ENCODE data around the gene CADPS. TPM values are rescaled to one million over a fixed set of nuclear protein-coding genes. Genes with fewer than 3 reads are reported as not detected.

Gene CADPS
- total RNA-seq, 4 donors from 2014 or later: 0.09 to 4.4 (median 1.6) TPM; not detected in 1

DNA sequence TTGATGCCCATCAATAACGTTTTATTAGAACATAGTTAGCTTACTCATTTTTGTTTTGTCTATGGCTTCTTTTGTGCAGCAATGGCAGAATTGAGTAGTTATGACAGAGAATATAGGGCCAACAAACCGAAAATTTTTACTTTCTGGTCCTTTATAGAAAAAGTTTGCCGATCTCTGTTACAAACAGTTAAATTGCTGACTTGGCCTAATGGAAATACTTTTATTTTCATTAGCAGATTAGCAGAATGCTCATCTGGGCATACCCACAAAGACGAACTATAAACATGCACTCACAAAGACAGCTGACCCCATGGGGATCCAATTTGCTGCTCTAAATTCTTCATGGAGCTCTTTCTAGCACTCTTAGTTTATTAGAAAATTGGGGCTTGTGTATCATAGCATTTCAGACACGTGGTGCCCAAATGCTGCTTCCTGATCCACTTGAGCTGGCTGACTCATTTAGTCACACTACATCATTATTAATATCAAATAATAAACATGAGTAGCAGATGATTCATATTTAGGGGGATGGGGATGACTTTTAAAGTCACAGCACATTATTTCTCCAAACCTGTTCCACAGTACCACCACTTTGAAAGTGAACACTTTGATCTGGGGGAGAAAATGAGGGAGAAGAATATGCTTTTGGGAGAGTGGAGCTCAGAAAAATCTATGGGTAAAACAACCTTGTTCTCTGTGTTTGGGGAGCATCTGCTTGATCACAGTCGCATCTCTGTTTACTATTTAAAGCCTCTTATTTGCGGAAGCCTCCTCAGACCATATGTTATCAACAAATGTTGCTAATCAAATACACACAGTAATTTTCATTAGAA lies 273.8 kb downstream of the CADPS start:
- ATAC-seq (ENCODE audit: low FRiP score): no peak
- no peak for DNase-seq (ENCODE audit: low spot score)
- TF ChIP-seq, protein P1, sequence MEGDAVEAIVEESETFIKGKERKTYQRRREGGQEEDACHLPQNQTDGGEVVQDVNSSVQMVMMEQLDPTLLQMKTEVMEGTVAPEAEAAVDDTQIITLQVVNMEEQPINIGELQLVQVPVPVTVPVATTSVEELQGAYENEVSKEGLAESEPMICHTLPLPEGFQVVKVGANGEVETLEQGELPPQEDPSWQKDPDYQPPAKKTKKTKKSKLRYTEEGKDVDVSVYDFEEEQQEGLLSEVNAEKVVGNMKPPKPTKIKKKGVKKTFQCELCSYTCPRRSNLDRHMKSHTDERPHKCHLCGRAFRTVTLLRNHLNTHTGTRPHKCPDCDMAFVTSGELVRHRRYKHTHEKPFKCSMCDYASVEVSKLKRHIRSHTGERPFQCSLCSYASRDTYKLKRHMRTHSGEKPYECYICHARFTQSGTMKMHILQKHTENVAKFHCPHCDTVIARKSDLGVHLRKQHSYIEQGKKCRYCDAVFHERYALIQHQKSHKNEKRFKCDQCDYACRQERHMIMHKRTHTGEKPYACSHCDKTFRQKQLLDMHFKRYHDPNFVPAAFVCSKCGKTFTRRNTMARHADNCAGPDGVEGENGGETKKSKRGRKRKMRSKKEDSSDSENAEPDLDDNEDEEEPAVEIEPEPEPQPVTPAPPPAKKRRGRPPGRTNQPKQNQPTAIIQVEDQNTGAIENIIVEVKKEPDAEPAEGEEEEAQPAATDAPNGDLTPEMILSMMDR (IDR thresholded peaks at IDR 0.05): no peak

DNA sequence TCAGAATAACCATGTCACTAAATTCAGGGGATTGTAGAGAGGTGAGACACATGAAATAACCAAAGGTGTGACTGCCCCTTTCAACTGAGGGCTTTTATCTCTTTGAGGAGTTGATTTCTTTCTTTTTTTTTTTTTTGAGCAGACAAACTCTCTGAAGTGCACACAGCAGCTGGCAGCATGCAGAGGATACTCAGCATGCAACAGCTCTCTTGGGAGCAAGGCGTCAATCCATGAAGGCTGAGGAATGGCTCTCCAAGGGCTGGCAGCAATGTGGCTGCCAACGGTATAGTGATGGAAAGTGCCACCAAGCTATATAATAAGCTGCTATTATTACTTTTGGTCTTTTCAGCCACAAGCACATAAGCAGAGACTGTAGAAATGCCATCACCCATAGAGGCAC lies 275.2 kb downstream of the CADPS start:
- ATAC-seq (ENCODE audit: low FRiP score) (no peak), DNase-seq (ENCODE audit: low spot score) (no peak)
- TF ChIP-seq, protein P1 (IDR thresholded peaks at IDR 0.05): no peak

DNA sequence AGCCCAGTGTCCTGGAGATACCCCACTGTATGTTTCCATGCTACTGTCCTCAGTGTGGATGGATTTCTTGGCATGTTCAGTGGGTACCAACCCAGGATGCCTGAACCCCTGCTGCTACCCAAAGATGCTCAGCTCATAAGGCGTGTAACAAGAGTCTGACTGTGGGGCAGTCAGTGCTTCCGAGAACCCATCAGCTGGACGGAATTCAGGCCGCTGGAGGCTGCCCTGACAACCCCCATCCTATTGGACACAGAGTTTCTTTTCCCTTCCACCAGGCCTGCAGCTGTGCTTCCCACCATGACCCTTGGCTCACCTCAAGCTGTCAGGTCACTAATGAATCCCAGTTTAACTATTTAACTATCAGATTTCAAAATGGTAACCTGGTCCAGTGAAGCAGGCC lies 277.7 kb downstream of the CADPS start:
- TF ChIP-seq, protein P1 (IDR thresholded peaks at IDR 0.05): no peak
- DNase-seq (ENCODE audit: low spot score): no peak
- ATAC-seq (ENCODE audit: low FRiP score): no peak

DNA sequence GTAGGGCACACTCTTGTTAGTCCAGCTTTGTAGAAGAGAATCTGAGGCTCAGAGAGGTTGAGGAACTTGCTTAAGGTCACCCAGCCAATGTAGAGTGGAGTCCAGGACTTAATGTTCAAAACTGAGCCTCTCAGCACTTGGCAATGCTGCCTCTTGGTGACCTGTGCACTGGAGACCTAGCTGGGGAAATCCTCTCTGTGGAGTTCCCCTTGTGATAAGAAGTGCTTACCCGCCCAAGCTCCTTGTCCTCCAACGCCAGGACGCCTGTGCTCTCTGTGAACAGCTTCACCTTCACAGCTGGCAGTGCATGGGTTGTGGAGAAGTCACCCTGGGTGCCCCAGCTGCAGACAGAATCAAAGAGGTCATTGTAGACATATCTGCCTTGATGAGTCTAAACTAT lies 282.8 kb downstream of the CADPS start:
- ATAC-seq (ENCODE audit: low FRiP score) (no peak), DNase-seq (ENCODE audit: low spot score) (no peak)
- TF ChIP-seq, protein P1 (IDR thresholded peaks at IDR 0.05): no peak

DNA sequence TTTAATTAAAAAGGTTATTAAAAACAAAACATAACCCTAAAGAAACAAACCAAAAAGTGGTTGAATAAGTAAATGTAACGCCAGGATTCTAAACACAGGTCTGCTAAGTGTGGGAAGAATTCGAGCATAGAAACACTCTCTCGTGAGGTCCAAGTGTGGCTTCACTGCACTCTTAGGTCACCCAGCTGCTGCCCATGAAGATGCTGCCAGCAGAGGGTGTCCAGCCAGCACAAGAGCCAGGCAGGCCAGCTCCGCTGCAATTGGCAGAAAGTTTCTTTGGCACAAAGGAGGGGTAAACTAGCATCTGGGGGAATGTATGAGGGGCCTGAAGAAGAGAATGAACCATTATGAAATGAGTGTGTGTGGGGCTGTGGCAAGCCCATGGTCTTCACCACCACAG lies 286.1 kb downstream of the CADPS start:
- TF ChIP-seq, protein P1 (IDR thresholded peaks at IDR 0.05): no peak
- no peak for DNase-seq (ENCODE audit: low spot score)
- no peak for ATAC-seq (ENCODE audit: low FRiP score)

DNA sequence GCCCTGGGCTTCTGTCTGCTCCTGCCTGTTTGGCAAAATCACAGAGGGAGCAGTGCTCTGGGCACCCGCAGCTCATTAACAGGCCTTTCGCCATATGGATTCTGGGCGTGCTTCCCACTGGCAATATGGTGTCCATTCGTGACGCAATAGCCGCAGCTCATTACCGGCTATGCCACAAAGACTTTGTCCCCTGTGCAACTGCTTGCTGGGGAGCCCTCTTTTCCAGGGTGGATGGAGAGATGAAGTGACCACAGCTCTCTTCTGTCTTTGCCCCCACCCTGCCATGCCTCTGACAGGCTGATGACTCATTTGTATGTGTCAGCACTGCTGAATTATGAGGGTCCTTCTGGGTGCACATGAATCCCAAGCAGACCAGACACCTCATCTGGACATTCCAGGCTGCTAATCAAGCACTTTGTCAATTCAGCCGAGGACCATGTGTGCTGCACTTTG lies 287.6 kb downstream of the CADPS start:
- DNase-seq (ENCODE audit: low spot score) (no peak), ATAC-seq (ENCODE audit: low FRiP score) (no peak)
- TF ChIP-seq, protein P1 (IDR thresholded peaks at IDR 0.05): no peak

DNA sequence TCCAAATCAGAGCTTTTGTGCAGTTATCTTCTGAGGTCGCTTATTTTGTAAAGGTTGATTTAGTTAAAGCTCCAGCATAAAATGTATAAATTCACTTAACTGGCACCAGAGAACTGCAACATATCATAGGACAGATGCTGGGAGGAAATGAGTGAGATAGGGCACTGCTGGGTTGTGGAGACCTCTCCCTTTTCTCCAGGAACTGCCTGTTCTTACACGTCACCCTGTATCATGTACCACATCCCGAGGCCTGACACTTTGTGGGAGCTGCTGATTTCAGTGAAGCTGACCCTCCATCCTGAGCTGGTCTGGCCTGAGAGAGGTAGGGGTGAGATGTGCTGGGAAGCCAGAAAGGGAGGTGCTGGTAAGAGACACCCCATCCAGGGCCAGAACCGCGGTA lies 288.0 kb downstream of the CADPS start:
- no peak for DNase-seq (ENCODE audit: low spot score)
- ATAC-seq (ENCODE audit: low FRiP score): no peak
- TF ChIP-seq, protein P1 (IDR thresholded peaks at IDR 0.05): no peak

Data from omental fat pad (tissue), 4 donors.